Measurements from ENCODE around the gene CDH23.

The CDH23 gene

GRCh38 chr10:71840177-71840957, 443.6 kb downstream of the CDH23 start:
- peak; percentile 98 for DNase-seq (ENCODE audit: low read depth)

DNA sequence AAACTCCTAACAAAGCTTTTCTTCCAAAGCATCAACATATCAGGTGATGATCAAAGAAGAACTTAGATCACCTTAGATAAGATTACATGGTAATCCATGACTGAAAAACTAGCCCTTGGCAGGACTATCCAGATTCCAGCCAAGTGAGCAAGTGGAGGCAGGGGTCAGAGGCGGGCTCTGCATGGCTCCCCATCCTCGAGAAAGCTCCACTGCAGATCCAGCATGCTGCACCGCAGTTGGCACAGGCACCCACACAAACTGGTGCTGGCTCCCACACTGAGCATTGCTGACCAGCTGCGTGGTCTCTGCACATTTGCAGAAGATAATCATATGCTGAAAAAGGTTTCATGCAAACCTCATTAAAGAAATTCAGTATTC, 444.2 kb downstream of the CDH23 start:
- H3K4me3 ChIP-seq (ENCODE audit: low read depth, low read length) = no peak overlapping the region
- TF ChIP-seq, protein P1, sequence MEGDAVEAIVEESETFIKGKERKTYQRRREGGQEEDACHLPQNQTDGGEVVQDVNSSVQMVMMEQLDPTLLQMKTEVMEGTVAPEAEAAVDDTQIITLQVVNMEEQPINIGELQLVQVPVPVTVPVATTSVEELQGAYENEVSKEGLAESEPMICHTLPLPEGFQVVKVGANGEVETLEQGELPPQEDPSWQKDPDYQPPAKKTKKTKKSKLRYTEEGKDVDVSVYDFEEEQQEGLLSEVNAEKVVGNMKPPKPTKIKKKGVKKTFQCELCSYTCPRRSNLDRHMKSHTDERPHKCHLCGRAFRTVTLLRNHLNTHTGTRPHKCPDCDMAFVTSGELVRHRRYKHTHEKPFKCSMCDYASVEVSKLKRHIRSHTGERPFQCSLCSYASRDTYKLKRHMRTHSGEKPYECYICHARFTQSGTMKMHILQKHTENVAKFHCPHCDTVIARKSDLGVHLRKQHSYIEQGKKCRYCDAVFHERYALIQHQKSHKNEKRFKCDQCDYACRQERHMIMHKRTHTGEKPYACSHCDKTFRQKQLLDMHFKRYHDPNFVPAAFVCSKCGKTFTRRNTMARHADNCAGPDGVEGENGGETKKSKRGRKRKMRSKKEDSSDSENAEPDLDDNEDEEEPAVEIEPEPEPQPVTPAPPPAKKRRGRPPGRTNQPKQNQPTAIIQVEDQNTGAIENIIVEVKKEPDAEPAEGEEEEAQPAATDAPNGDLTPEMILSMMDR (conservative IDR thresholded peaks at IDR 0.05; ENCODE audit: low read depth, low read length) = no peak
- DNase-seq (ENCODE audit: low read depth) = no peak

More at GRCh38 chr10:71840177-71840957, 443.6 kb downstream of the CDH23 start:
- TF ChIP-seq, protein P1 (conservative IDR thresholded peaks at IDR 0.05; ENCODE audit: low read depth, low read length) = no peak
- H3K4me3 ChIP-seq (ENCODE audit: low read depth, low read length) = no peak overlapping the region

DNA sequence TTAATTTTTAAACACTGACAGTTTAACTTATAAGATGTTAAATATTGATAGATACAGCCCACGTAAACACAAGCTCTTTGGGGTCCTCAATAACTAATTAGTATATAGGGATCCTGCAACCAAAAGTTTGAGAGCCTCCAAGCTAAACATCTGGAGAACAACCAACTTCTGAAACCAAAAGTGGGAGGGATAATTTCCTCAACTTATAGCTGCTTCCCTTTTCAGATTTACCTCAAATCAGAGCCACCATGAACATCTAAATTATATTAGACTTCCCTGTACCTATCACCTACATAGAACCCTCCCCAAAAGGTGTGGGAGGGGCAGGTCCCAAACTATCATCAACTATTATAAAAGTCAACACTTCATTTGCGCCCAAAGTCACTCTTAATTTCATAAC, 445.7 kb downstream of the CDH23 start:
- no peak overlapping the region for H3K4me3 ChIP-seq (ENCODE audit: low read depth, low read length)
- TF ChIP-seq, protein P1 (conservative IDR thresholded peaks at IDR 0.05; ENCODE audit: low read depth, low read length) = no peak
- DNase-seq (ENCODE audit: low read depth) = no peak

DNA sequence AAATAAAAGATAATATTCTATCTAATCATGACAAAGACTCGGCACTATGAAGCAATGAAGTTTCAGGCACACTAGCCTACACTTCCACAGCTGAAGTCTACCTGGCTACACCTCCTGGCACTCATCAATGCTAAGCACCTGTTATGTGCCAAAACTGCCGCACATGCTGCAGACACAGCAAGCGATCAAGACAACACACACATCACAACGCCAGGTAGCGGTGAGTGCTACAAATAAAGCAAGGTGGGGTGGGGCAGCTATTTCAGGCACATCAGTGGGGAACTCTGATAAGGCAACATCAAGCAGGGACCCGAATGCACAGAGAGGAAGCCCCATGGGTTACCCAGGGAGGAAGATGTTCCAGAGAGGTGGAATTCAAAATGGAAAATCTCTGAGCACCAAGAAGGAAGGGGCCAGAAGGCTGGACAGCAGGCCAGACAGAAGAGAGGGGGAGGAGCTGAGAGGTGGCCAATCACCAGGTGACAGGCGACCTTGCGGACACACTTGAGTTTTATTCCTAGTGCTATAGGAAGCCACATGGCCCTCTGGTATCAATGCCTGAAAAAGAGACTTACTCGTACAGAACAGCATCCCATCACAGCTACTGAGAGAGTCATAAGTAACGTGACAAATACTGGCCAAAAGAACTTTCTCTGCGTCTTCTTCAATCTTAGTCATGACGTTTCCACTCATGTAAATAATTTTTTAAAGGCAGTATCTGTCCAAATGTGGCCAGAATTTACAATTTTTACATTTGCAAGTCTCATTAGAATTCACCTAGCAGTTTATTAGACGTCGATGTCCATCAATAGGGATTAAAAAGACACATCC, 446.4 kb downstream of the CDH23 start:
- no peak for DNase-seq (ENCODE audit: low read depth)
- TF ChIP-seq, protein P1 (conservative IDR thresholded peaks at IDR 0.05; ENCODE audit: low read depth, low read length) = no peak
- H3K4me3 ChIP-seq (ENCODE audit: low read depth, low read length) = no peak overlapping the region

- TF ChIP-seq, protein P1 (conservative IDR thresholded peaks at IDR 0.05; ENCODE audit: low read depth, low read length) = no peak
- no peak for DNase-seq (ENCODE audit: low read depth)
- H3K4me3 ChIP-seq (ENCODE audit: low read depth, low read length) = no peak overlapping the region
These were observed 447.4 kb downstream of the CDH23 start for GRCh38 chr10:71844084-71844483.

- no peak for DNase-seq (ENCODE audit: low read depth)
- H3K4me3 ChIP-seq (ENCODE audit: low read depth, low read length) = no peak overlapping the region
- TF ChIP-seq, protein P1 (conservative IDR thresholded peaks at IDR 0.05; ENCODE audit: low read depth, low read length) = no peak
These were observed 448.0 kb downstream of the CDH23 start for GRCh38 chr10:71844695-71845094.

Data from choroid plexus epithelial cell (primary cell).